ENCODE results near the gene LIG1. TPM values are rescaled to one million over a fixed set of nuclear protein-coding genes. Genes with fewer than 3 reads are reported as not detected.

The LIG1 gene
- total RNA-seq, 1 experiment from 2014 or later = 115 TPM

- H3K4me1 ChIP-seq (ENCODE audit: insufficient read depth, low read length) = no peaks in the 10 kb centered on the region; the same call in 1 of the 2 replicates
- H3K4ac ChIP-seq (ENCODE audit: low read depth, low read length) = no peak overlapping the region
- H3K56ac ChIP-seq (ENCODE audit: insufficient read length, low read depth, low read length) = no peak overlapping the region
- peaks cover 10% of the 10 kb centered on the region for H3K79me1 ChIP-seq (ENCODE audit: insufficient read depth, low read depth, low read length, poor library complexity, severe bottlenecking)
- no peak overlapping the region for H2BK15ac ChIP-seq (ENCODE audit: low read depth, low read length)
- H3K4me2 ChIP-seq (ENCODE audit: insufficient read depth, insufficient read length, low read length) = no peak overlapping the region
- no peak overlapping the region for H2BK120ac ChIP-seq (ENCODE audit: low read depth, low read length, poor library complexity, severe bottlenecking)
- H3K23me2 ChIP-seq (ENCODE audit: insufficient read length, low read depth, low read length, poor library complexity, severe bottlenecking) = peaks cover 7% of the 10 kb centered on the region
- Mint-ChIP-seq H3K4me1 (peaks cover 13 to 17% of the 10 kb centered on the region in 2 experiments), H3K27me3 (ENCODE audit: low read depth) (no peaks in the 10 kb centered on the region; the same call in 1 of the 2 replicates), H3K9me3 (no peaks in the 10 kb centered on the region), H3K27ac (no peak overlapping the region), H3K4me3 (peak overlapping the region; percentile 96 to 98; a peak in 3 of 5 replicates), H3K36me3 (ENCODE audit: insufficient read depth in 1 of 3, low read depth in 3 of 3) (peaks cover 23 to 38% (median 32%) of the 10 kb centered on the region in 3 experiments; a peak in 6 of 7 replicates)
- no peak for DNase-seq
- H3K23ac ChIP-seq (ENCODE audit: insufficient read length, low read depth, low read length) = no peak overlapping the region
- no peak overlapping the region for H2AFZ ChIP-seq (ENCODE audit: low read length)
- H3T11ph ChIP-seq (ENCODE audit: low read length) = no peak overlapping the region
- H2BK5ac ChIP-seq (ENCODE audit: insufficient read length, low read length) = no peak overlapping the region
- H2BK12ac ChIP-seq (ENCODE audit: insufficient read length, low read depth, low read length) = no peak overlapping the region
- H2BK20ac ChIP-seq (ENCODE audit: low read depth, low read length, poor library complexity, severe bottlenecking) = no peak overlapping the region
- peaks cover 15% of the 10 kb centered on the region; the same call in 1 of the 2 replicates for H3K79me2 ChIP-seq (ENCODE audit: insufficient read depth, low read length)
- no peak overlapping the region for H4K8ac ChIP-seq (replicated peaks; ENCODE audit: insufficient read length, low read depth, low read length)
- H3K27me3 ChIP-seq (ENCODE audit: insufficient read depth, low read length) = no peaks in the 10 kb centered on the region
- no peak overlapping the region for H4K5ac ChIP-seq (ENCODE audit: insufficient read length, low read depth, low read length)
- H4K20me1 ChIP-seq (ENCODE audit: control insufficient read depth, insufficient read depth, insufficient read length) = no peaks in the 10 kb centered on the region
- H3K9ac ChIP-seq (ENCODE audit: extremely low read depth, insufficient read length, low read length) = no peak overlapping the region
- WGBS (ENCODE audit: extremely low coverage, insufficient read length, low lambda C conversion rate) = 100% methylated on average over 1 of the region's 5 CpGs
- no peak overlapping the region for H3K18ac ChIP-seq (ENCODE audit: insufficient read length, low read depth, low read length)
- no peak overlapping the region for H3K14ac ChIP-seq (ENCODE audit: insufficient read depth, low read length)
- H4K91ac ChIP-seq (ENCODE audit: insufficient read length, low read depth, low read length) = no peak overlapping the region
- H3K27ac ChIP-seq (ENCODE audit: insufficient read length, low read depth, low read length) = no peak overlapping the region
- TF ChIP-seq CTCF (conservative IDR thresholded peaks at IDR 0.05) = no peak
- H3K9me3 ChIP-seq (ENCODE audit: control insufficient read depth, low read depth, low read length) = no peaks in the 10 kb centered on the region
- H2AK5ac ChIP-seq (ENCODE audit: insufficient read length, low read length) = no peak overlapping the region
These were observed 1.5 kb downstream of the LIG1 start for GRCh38 chr19:48168689-48169088.

Measured in H9 (cell line).